ENCODE data around the gene OSBPL2. TPM values are rescaled to one million over a fixed set of nuclear protein-coding genes. Genes with fewer than 3 reads are reported as not detected.

The OSBPL2 gene
- total and polyA plus RNA-seq, 4 donors: 9.9 to 19.7 (median 12.3) TPM

- no peaks in the 10 kb centered on the region for H3K9me3 ChIP-seq (ENCODE audit: control insufficient read depth in 4 of 4, low read length in 3 of 4)
- peak overlapping the region; percentile 32 to 75 for H3K9ac ChIP-seq (ENCODE audit: low read depth in 1 of 2, low read length in 2 of 2)
- H3K27me3 ChIP-seq (ENCODE audit: control insufficient read depth in 4 of 4, insufficient read depth in 4 of 4, low read length in 3 of 4): no peaks in the 10 kb centered on the region
- peaks cover 13 to 37% (median 31%) of the 10 kb centered on the region in 4 donors for H3K4me1 ChIP-seq (ENCODE audit: control insufficient read depth in 4 of 4, insufficient read depth in 4 of 4, low read length in 3 of 4)
- TF ChIP-seq RAD21 (IDR thresholded peaks at IDR 0.05) (no peak), FOXA2 (IDR thresholded peaks at IDR 0.05) (no peak), NR2F2 (IDR thresholded peaks at IDR 0.05) (no peak), MAX (IDR thresholded peaks at IDR 0.05) (no peak), GABPA (IDR thresholded peaks at IDR 0.05 in 1 of 2, conservative IDR thresholded peaks at IDR 0.05 in 1 of 2) (no peak), ATF3 (IDR thresholded peaks at IDR 0.05) (no peak), RXRA (IDR thresholded peaks at IDR 0.05) (no peak), HNF4G (IDR thresholded peaks at IDR 0.05) (no peak), FOXA1 (IDR thresholded peaks at IDR 0.05) (no peak), SP1 (IDR thresholded peaks at IDR 0.05) (no peak), TAF1 (conservative IDR thresholded peaks at IDR 0.05) (no peak), REST (IDR thresholded peaks at IDR 0.05) (no peak), HNF4A (conservative IDR thresholded peaks at IDR 0.05) (no peak), ZBTB33 (IDR thresholded peaks at IDR 0.05) (no peak), CTCF (IDR thresholded peaks at IDR 0.05; ENCODE audit: low read depth, low read length, missing input control) (no peak), YY1 (IDR thresholded peaks at IDR 0.05) (no peak), JUND (IDR thresholded peaks at IDR 0.05) (no peak), EGR1 (IDR thresholded peaks at IDR 0.05; ENCODE audit: low read depth in 2 of 2) (no peak)
- 41% methylated on average over 29 of the region's 29 CpGs for WGBS
- peaks cover 20 to 33% (median 25%) of the 10 kb centered on the region in 4 donors for H3K36me3 ChIP-seq (ENCODE audit: control insufficient read depth in 4 of 4, insufficient read depth in 3 of 4, low read depth in 1 of 4, low read length in 3 of 4)
- no peak for DNase-seq (ENCODE audit: low spot score)
- H3K27ac ChIP-seq (ENCODE audit: low read depth in 1 of 2, low read length in 2 of 2): peak overlapping the region; percentile 100
- peak overlapping the region; percentile 79 to 93 (median 85) for H3K4me3 ChIP-seq (ENCODE audit: low read depth in 1 of 3, low read length in 3 of 3)
Measured at GRCh38 chr20:62304331-62305148, 66.2 kb downstream of the OSBPL2 start.

Measured in liver (tissue), 9 donors.